Peyer's patch (tissue), 4 donors: ENCODE data around the gene KATNAL1.

Experiments used
- POLR2A ChIP-seq, 2 donors: fragments of 450-650 bp; IDR thresholded peaks; one replicate each; pipeline ENCODE4 v1.5.1; 2017; ENCODE audit warnings: antibody characterized with exemption in 2 of 2, mild to moderate bottlenecking in 2 of 2, moderate library complexity in 2 of 2
- TF ChIP-seq, protein P1 (sequence below), 6 experiments: fragments of 450-650 bp in 4 of 6; fragments of 200-600 bp in 2 of 6; sonication (generic) in 1 of 6; IDR thresholded peaks; one replicate each; pipeline ENCODE4 v1.5.1; 2017 to 2019; ENCODE audit warnings: antibody characterized with exemption in 6 of 6, mild to moderate bottlenecking in 3 of 6, moderate library complexity in 1 of 6

DNA sequence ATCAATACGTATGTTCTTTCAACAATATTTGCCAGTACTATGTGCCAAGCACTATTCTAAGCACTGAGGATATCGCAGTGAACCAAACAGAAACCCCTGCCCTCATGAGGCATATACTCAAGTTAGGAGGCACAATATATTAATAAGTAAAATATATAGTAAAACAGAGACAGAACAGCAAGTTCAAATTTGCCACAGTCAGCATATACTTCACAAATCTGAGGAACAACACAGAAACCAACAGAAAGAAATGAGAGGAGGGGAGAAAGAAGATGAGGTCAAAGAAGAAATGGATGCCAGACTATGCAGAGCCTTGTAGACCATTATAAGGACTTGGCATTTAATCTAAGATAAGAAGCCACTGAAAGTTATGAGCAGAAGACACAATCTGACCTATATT lies 59.9 kb downstream of the KATNAL1 start:
- no peak for TF ChIP-seq POLR2A (IDR thresholded peaks at IDR 0.05)
- TF ChIP-seq, protein P1, sequence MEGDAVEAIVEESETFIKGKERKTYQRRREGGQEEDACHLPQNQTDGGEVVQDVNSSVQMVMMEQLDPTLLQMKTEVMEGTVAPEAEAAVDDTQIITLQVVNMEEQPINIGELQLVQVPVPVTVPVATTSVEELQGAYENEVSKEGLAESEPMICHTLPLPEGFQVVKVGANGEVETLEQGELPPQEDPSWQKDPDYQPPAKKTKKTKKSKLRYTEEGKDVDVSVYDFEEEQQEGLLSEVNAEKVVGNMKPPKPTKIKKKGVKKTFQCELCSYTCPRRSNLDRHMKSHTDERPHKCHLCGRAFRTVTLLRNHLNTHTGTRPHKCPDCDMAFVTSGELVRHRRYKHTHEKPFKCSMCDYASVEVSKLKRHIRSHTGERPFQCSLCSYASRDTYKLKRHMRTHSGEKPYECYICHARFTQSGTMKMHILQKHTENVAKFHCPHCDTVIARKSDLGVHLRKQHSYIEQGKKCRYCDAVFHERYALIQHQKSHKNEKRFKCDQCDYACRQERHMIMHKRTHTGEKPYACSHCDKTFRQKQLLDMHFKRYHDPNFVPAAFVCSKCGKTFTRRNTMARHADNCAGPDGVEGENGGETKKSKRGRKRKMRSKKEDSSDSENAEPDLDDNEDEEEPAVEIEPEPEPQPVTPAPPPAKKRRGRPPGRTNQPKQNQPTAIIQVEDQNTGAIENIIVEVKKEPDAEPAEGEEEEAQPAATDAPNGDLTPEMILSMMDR (IDR thresholded peaks at IDR 0.05), result no peak
